Measurements from ENCODE around the gene CYP11A1. TPM values are rescaled to one million over a fixed set of nuclear protein-coding genes. Genes with fewer than 3 reads are reported as not detected.

CYP11A1 gene
- total RNA-seq, 4 donors from 2014 or later = 0.15 to 2.5 (median 0.67) TPM

- no peaks in the 10 kb centered on the region for H3K9me3 ChIP-seq
- TF ChIP-seq POLR2A (IDR thresholded peaks at IDR 0.05) = no peak
- TF ChIP-seq CTCF (IDR thresholded peaks at IDR 0.05 in 4 of 5, conservative IDR thresholded peaks at IDR 0.05 in 1 of 5) = no peak
- H3K27me3 ChIP-seq = no peaks in the 10 kb centered on the region
- H3K36me3 ChIP-seq = no peaks in the 10 kb centered on the region
- in situ Hi-C loops (cut with MboI; ENCODE audit: low sequenced_read_pairs in 4 of 4) = loop anchor here in 2 of 4 donors (10.0 to 25.0 kb wide), 2 partner anchors 259 to 352 kb away; no protein-coding TSS in a partner anchor
- DNase-seq (no peak), ATAC-seq (no peak)
- intact Hi-C loops (cut with DNase I; ENCODE audit: low total_unique reads) = no loop called here
- peaks cover 17 to 28% of the 10 kb centered on the region in 2 donors for H3K4me1 ChIP-seq
- H3K27ac ChIP-seq = peak overlapping the region in 1 of 4 donors; percentile 69
- H3K4me3 ChIP-seq = no peak overlapping the region
Observed at GRCh38 chr15:74313889-74314288, 53.6 kb downstream of the CYP11A1 start.

GRCh38 chr15:74312445-74313007, 54.9 kb downstream of the CYP11A1 start:
- no peak overlapping the region for H3K27ac ChIP-seq
- TF ChIP-seq POLR2A (IDR thresholded peaks at IDR 0.05) (no peak), CTCF (IDR thresholded peaks at IDR 0.05 in 4 of 5, conservative IDR thresholded peaks at IDR 0.05 in 1 of 5) (no peak)
- intact Hi-C loops (cut with DNase I; ENCODE audit: low total_unique reads) = no loop called here
- no peaks in the 10 kb centered on the region for H3K27me3 ChIP-seq
- peaks cover 17 to 19% of the 10 kb centered on the region in 2 donors for H3K4me1 ChIP-seq
- in situ Hi-C loops (cut with MboI; ENCODE audit: low sequenced_read_pairs in 4 of 4) = loop anchor here in 2 of 4 donors (10.0 to 25.0 kb wide), 2 partner anchors 258 to 350 kb away; no protein-coding TSS in a partner anchor
- no peaks in the 10 kb centered on the region for H3K9me3 ChIP-seq
- H3K4me3 ChIP-seq = no peak overlapping the region
- DNase-seq (no peak), ATAC-seq (no peak)
- no peaks in the 10 kb centered on the region for H3K36me3 ChIP-seq

GRCh38 chr15:74311734-74312444, 55.6 kb downstream of the CYP11A1 start:
- no peak overlapping the region for H3K4me3 ChIP-seq
- in situ Hi-C loops (cut with MboI; ENCODE audit: low sequenced_read_pairs in 4 of 4) (loop anchor here in 2 of 4 donors (10.0 to 25.0 kb wide), 2 partner anchors 257 to 350 kb away; no protein-coding TSS in a partner anchor), intact Hi-C loops (cut with DNase I; ENCODE audit: low total_unique reads) (no loop called here)
- peaks cover 0 to 3% (median under 1%) of the 10 kb centered on the region in 3 donors for H3K27me3 ChIP-seq
- DNase-seq (no peak), ATAC-seq (no peak)
- TF ChIP-seq POLR2A (IDR thresholded peaks at IDR 0.05) = no peak
- TF ChIP-seq CTCF (IDR thresholded peaks at IDR 0.05 in 4 of 5, conservative IDR thresholded peaks at IDR 0.05 in 1 of 5) = peak in 2 of 5 experiments; percentile 16 to 50
- H3K9me3 ChIP-seq = no peaks in the 10 kb centered on the region
- no peaks in the 10 kb centered on the region for H3K36me3 ChIP-seq
- peaks cover 13 to 17% of the 10 kb centered on the region in 2 donors for H3K4me1 ChIP-seq
- no peak overlapping the region for H3K27ac ChIP-seq

GRCh38 chr15:74307827-74308811, 59.3 kb downstream of the CYP11A1 start:
- Histone ChIP-seq H3K9me3 (no peaks in the 10 kb centered on the region), H3K27me3 (peaks cover 6 to 10% (median 10%) of the 10 kb centered on the region in 3 donors), H3K27ac (no peak overlapping the region), H3K36me3 (no peaks in the 10 kb centered on the region), H3K4me1 (no peaks in the 10 kb centered on the region), H3K4me3 (no peak overlapping the region)
- intact Hi-C loops (cut with DNase I; ENCODE audit: low total_unique reads) (loop anchor here (1.0 kb wide), 1 partner anchor 181 kb away; no protein-coding TSS in a partner anchor), in situ Hi-C loops (cut with MboI; ENCODE audit: low sequenced_read_pairs in 4 of 4) (loop anchor here (5.0 to 25.0 kb wide), 4 partner anchors 173 to 346 kb away; partner anchors contain the start of gene ISLR2 (in 1 of the 4))
- TF ChIP-seq CTCF (IDR thresholded peaks at IDR 0.05 in 4 of 5, conservative IDR thresholded peaks at IDR 0.05 in 1 of 5) = peak; percentile 30 to 82 (median 66)
- no peak for TF ChIP-seq POLR2A (IDR thresholded peaks at IDR 0.05)
- DNase-seq = peak in 1 of 2 donors; percentile 35
- ATAC-seq = peak; percentile 64 to 83

Measured in gastrocnemius medialis (tissue), 4 donors.